Measurements from ENCODE around the gene ITK. TPM values are rescaled to one million over a fixed set of nuclear protein-coding genes. Genes with fewer than 3 reads are reported as not detected.
A peak's percentile ranks its signal among the peaks of the same experiment; 100 is the strongest.

Gene ITK
- total RNA-seq, 1 donor from 2014 or later = 0.36 TPM

GRCh38 chr5:157286761-157287211, 106.1 kb downstream of the ITK start:
- TF ChIP-seq CTCF (IDR thresholded peaks at IDR 0.05; ENCODE audit: borderline replicate concordance) = no peak
- Histone ChIP-seq H3K4me1 (peaks cover 78% of the 10 kb centered on the region), H3K4me3 (no peak overlapping the region), H3K9me3 (replicated peaks) (no peaks in the 10 kb centered on the region), H3K36me3 (no peaks in the 10 kb centered on the region), H3K27ac (replicated peaks) (peak overlapping the region; percentile 87), H3K27me3 (ENCODE audit: low read depth) (no peaks in the 10 kb centered on the region)
- intact Hi-C loops (cut with micrococcal nuclease) = no loop called here
- DNase-seq = peak; percentile 70

- H3K36me3 ChIP-seq = no peaks in the 10 kb centered on the region
- peak overlapping the region; percentile 87 for H3K27ac ChIP-seq (replicated peaks)
- no peak for TF ChIP-seq CTCF (IDR thresholded peaks at IDR 0.05; ENCODE audit: borderline replicate concordance)
- no peaks in the 10 kb centered on the region for H3K9me3 ChIP-seq (replicated peaks)
- peaks cover 65% of the 10 kb centered on the region for H3K4me1 ChIP-seq
- intact Hi-C loops (cut with micrococcal nuclease) = no loop called here
- H3K4me3 ChIP-seq = no peak overlapping the region
- H3K27me3 ChIP-seq (ENCODE audit: low read depth) = no peaks in the 10 kb centered on the region
- no peak for DNase-seq
Observed at GRCh38 chr5:157288405-157289163, 107.9 kb downstream of the ITK start.

- intact Hi-C loops (cut with micrococcal nuclease) = no loop called here
- Histone ChIP-seq H3K27me3 (ENCODE audit: low read depth) (no peaks in the 10 kb centered on the region), H3K9me3 (replicated peaks) (no peaks in the 10 kb centered on the region), H3K27ac (replicated peaks) (peak overlapping the region; percentile 87), H3K36me3 (no peaks in the 10 kb centered on the region), H3K4me3 (no peak overlapping the region), H3K4me1 (peaks cover 58% of the 10 kb centered on the region)
- no peak for DNase-seq
- no peak for TF ChIP-seq CTCF (IDR thresholded peaks at IDR 0.05; ENCODE audit: borderline replicate concordance)
Observed at GRCh38 chr5:157289164-157289819, 108.7 kb downstream of the ITK start.

- no peak for DNase-seq
- Histone ChIP-seq H3K4me1 (peaks cover 49% of the 10 kb centered on the region), H3K4me3 (no peak overlapping the region), H3K27ac (replicated peaks) (peak overlapping the region; percentile 87), H3K27me3 (ENCODE audit: low read depth) (no peaks in the 10 kb centered on the region), H3K36me3 (no peaks in the 10 kb centered on the region), H3K9me3 (replicated peaks) (no peaks in the 10 kb centered on the region)
- intact Hi-C loops (cut with micrococcal nuclease) = no loop called here
- TF ChIP-seq CTCF (IDR thresholded peaks at IDR 0.05; ENCODE audit: borderline replicate concordance) = no peak
Observed at GRCh38 chr5:157290156-157290980, 109.7 kb downstream of the ITK start.

DNA sequence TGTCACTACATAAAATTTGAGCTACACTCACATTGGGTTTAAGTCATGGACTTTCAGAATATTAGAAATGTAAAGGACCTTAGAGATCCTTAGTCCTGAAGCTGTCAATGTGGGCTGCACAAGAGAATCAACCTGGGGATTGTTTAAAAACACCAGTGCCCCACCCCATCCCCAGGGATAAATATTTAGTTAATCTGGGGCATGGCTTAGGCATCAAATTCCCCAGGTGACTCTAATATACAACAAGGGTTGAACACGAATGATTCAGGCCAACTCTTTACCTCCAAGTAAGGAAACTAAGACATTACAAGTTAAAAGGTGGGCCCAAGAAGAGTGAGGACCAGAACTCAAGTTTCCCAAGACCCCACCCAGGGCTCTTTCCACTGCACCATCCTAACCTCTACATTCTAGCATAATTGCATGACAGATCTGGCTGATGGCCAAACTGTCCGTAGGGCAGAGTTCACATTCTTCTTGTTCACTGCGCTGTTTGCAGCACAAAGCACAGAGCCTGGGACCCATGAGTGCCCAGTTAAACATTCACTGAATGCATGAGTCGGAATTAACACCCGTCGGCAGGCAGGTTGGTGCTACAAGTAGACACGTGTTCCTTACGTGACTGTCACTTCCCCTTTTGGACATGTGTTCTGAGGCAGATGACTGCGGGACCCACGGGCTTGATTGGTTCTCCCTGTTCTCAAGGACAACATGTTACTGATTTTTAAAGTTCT, 110.5 kb downstream of the ITK start:
- Histone ChIP-seq H3K36me3 (no peaks in the 10 kb centered on the region), H3K9me3 (replicated peaks) (no peaks in the 10 kb centered on the region), H3K27me3 (ENCODE audit: low read depth) (no peaks in the 10 kb centered on the region), H3K27ac (replicated peaks) (peak overlapping the region; percentile 87), H3K4me1 (peaks cover 44% of the 10 kb centered on the region), H3K4me3 (no peak overlapping the region)
- TF ChIP-seq CTCF (IDR thresholded peaks at IDR 0.05; ENCODE audit: borderline replicate concordance) = no peak
- intact Hi-C loops (cut with micrococcal nuclease) = no loop called here
- DNase-seq = no peak

All from left ventricle myocardium inferior (tissue), 1 donor.